T-cell (primary cell): ENCODE data around the gene MORC1. TPM values are rescaled to one million over a fixed set of nuclear protein-coding genes. Genes with fewer than 3 reads are reported as not detected.

Experiments
- ATAC-seq, 4 experiments: fragments of 200-7000 bp in 3 of 4; fragments of 150-1000 bp in 1 of 4; cut with Tn5 transposase; replicated peaks in 1 of 4; 1 replicate in 3 of 4; 2 replicates in 1 of 4; pipeline ENCODE4 v1.10.0; 2021; ENCODE audit warnings: moderate library complexity in 3 of 4, mild to moderate bottlenecking in 2 of 4, moderate number of reproducible peaks in 1 of 4
- CTCF ChIA-PET, 2 donors: fragments of 300-600 bp; sonication (Branson Sonifier 250); formaldehyde crosslinking; loops; one replicate each; lab custom pipeline; 2022; ENCODE audit warnings: antibody characterized with exemption in 2 of 2; lab: Charles Lee
- POLR2A ChIA-PET, 2 donors: fragments of 300-600 bp; sonication (Branson Sonifier 250); formaldehyde crosslinking; loops; one replicate each; lab custom pipeline; 2022; ENCODE audit warnings: antibody characterized with exemption in 2 of 2; lab: Charles Lee
- DNase-seq, 35 experiments: peaks; one replicate each; pipeline versions ENCODE4 v3.0.0 to v3.0.0-alpha.2; 2013 to 2023
- H3K27ac ChIP-seq: one replicate; pipeline ENCODE4 v1.5.1; 2013; ENCODE audit warnings: low read length
- H3K27me3 ChIP-seq, 2 experiments: replicated peaks in 1 of 2; 1 replicate in 1 of 2; 2 replicates in 1 of 2; pipeline versions ENCODE4 v1.6.1 to v1.7.0; 2013; ENCODE audit warnings: low read length in 1 of 2, mixed read lengths in 1 of 2; ENCODE audit not compliant: control insufficient read depth in 2 of 2, insufficient read depth in 2 of 2; ENCODE audit errors: extremely low read depth in 1 of 2
- H3K36me3 ChIP-seq, 2 donors: 1 replicate in 1 of 2; 2 replicates in 1 of 2; pipeline versions ENCODE4 v1.6.1 to v1.7.0; 2013; ENCODE audit warnings: low read length in 1 of 2; ENCODE audit not compliant: control insufficient read depth in 2 of 2, insufficient read depth in 1 of 2; ENCODE audit errors: extremely low read depth in 1 of 2
- H3K4me1 ChIP-seq, 2 experiments: 1 replicate in 1 of 2; 2 replicates in 1 of 2; pipeline versions ENCODE4 v1.6.1 to v1.7.0; 2013; ENCODE audit warnings: low read length in 2 of 2, mixed read lengths in 1 of 2; ENCODE audit not compliant: insufficient read depth in 2 of 2, control insufficient read depth in 1 of 2; ENCODE audit errors: extremely low read depth in 1 of 2
- H3K4me3 ChIP-seq, 2 donors: 1 replicate in 1 of 2; 2 replicates in 1 of 2; pipeline versions ENCODE4 v1.5.1 to v1.7.0; 2013; ENCODE audit warnings: mild to moderate bottlenecking in 2 of 2, low read length in 1 of 2, moderate library complexity in 1 of 2; ENCODE audit not compliant: control insufficient read depth in 1 of 2; ENCODE audit errors: extremely low read depth in 1 of 2
- H3K9me3 ChIP-seq: 2 replicates; pipeline ENCODE4 v1.7.0; 2013
- H3K27ac Mint-ChIP-seq, 2 donors: one replicate each; pipeline ENCODE4 v1.8.0; 2020 to 2021; ENCODE audit warnings: mild to moderate bottlenecking in 2 of 2, mixed read lengths in 2 of 2
- H3K27me3 Mint-ChIP-seq, 2 donors: one replicate each; pipeline ENCODE4 v1.8.0; 2021 to 2022; ENCODE audit warnings: mixed read lengths in 2 of 2
- H3K36me3 Mint-ChIP-seq: one replicate; pipeline ENCODE4 v1.8.0; 2021; ENCODE audit warnings: mixed read lengths
- H3K4me1 Mint-ChIP-seq, 3 donors: one replicate each; pipeline ENCODE4 v1.8.0; 2020 to 2022; ENCODE audit warnings: mixed read lengths in 3 of 3, mild to moderate bottlenecking in 1 of 3
- H3K4me3 Mint-ChIP-seq, 3 donors: one replicate each; pipeline ENCODE4 v1.8.0; 2020 to 2022; ENCODE audit warnings: mild to moderate bottlenecking in 3 of 3, mixed read lengths in 3 of 3, moderate library complexity in 3 of 3
- H3K9me3 Mint-ChIP-seq, 3 donors: one replicate each; pipeline ENCODE4 v1.8.0; 2020 to 2022; ENCODE audit warnings: mixed read lengths in 3 of 3
- WGBS: methylation state at CpG from one replicate; pipeline ENCODE4 v1.1.5; 2013; ENCODE audit warnings: missing lambda C conversion rate; ENCODE audit not compliant: insufficient coverage; 5-methylcytosine and 5-hydroxymethylcytosine counted together
- total RNA-seq, 35 experiments: library from RNA in 6 of 35; stranded (reverse) in 6 of 35; fragments of 120-200 nt in 1 of 35; gene quantifications; one replicate each; pipeline versions ENCODE4 v1.2.1 to v1.2.4 and lab custom pipeline; 2013 to 2026

MORC1 gene
- total RNA-seq, 5 donors from 2014 or later (not counting 1 experiment from before 2014, with no cell fraction given) = not detected

GRCh38 chr3:108953210-108953609, 164.7 kb downstream of the MORC1 start:
- ChIA-PET CTCF (interaction anchor here in 1 of 2 donors (1.3 kb wide), 1 partner anchor 70 kb away, joined by 4 read pairs; no protein-coding TSS in a partner anchor), POLR2A (interaction anchor here (0.7 to 0.8 kb wide), 2 partner anchors 264 to 1328 kb away, joined by 5 read pairs; no protein-coding TSS in a partner anchor)
- Mint-ChIP-seq H3K27ac (no peak overlapping the region), H3K4me1 (no peaks in the 10 kb centered on the region), H3K9me3 (no peaks in the 10 kb centered on the region), H3K27me3 (peaks cover 12 to 21% of the 10 kb centered on the region in 2 donors), H3K36me3 (no peaks in the 10 kb centered on the region), H3K4me3 (no peak overlapping the region)
- no peaks in the 10 kb centered on the region for H3K36me3 ChIP-seq
- H3K9me3 ChIP-seq = no peaks in the 10 kb centered on the region
- no peaks in the 10 kb centered on the region for H3K4me1 ChIP-seq
- no peaks in the 10 kb centered on the region for H3K27me3 ChIP-seq
- ATAC-seq (no peak), DNase-seq (no peak)
- H3K27ac ChIP-seq = no peak overlapping the region
- no peak overlapping the region for H3K4me3 ChIP-seq
- WGBS = 100% methylated on average over 1 of the region's 4 CpGs

- Histone ChIP-seq H3K4me1 (no peaks in the 10 kb centered on the region), H3K27ac (no peak overlapping the region), H3K27me3 (no peaks in the 10 kb centered on the region), H3K9me3 (no peaks in the 10 kb centered on the region), H3K4me3 (no peak overlapping the region), H3K36me3 (no peaks in the 10 kb centered on the region)
- DNase-seq = no peak
- H3K4me1 Mint-ChIP-seq = no peaks in the 10 kb centered on the region
- H3K27me3 Mint-ChIP-seq = peaks cover 12 to 21% of the 10 kb centered on the region in 2 donors
- WGBS = 60% methylated on average over 1 of the region's 7 CpGs
- CTCF ChIA-PET = no interaction called here
- POLR2A ChIA-PET = no interaction called here
- H3K4me3 Mint-ChIP-seq = no peak overlapping the region
- no peak for ATAC-seq
- no peak overlapping the region for H3K27ac Mint-ChIP-seq
- no peaks in the 10 kb centered on the region for H3K9me3 Mint-ChIP-seq
- H3K36me3 Mint-ChIP-seq = no peaks in the 10 kb centered on the region
These were observed 166.0 kb downstream of the MORC1 start for GRCh38 chr3:108951820-108952501.

DNA sequence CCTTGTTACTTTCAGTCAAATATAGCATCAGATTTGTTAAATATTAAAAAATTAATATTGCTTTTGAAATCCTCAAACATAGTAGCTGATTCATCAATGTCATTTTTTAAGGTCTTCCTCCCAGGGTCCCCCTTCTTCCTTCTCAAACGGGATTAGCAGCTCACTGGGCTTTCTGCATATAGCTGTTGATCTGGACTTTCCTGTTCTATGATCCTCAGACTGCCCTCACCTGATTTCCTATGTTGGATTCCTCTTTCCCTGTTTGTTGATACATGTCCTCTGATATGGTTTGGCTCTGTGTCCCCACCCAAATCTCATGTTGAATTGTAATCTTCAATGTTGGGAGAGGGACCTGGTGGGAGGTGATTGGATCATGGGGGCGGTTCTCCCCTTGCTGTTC, 170.1 kb downstream of the MORC1 start:
- POLR2A ChIA-PET = interaction anchor here in 1 of 2 donors (0.7 kb wide), 1 partner anchor 358 kb away, joined by 4 read pairs; no protein-coding TSS in a partner anchor
- no peaks in the 10 kb centered on the region for H3K36me3 Mint-ChIP-seq
- peaks cover 8 to 18% of the 10 kb centered on the region in 2 donors for H3K27me3 Mint-ChIP-seq
- DNase-seq = no peak
- ATAC-seq = no peak
- Histone ChIP-seq H3K4me1 (no peaks in the 10 kb centered on the region), H3K4me3 (no peak overlapping the region), H3K27ac (no peak overlapping the region), H3K36me3 (no peaks in the 10 kb centered on the region), H3K9me3 (no peaks in the 10 kb centered on the region), H3K27me3 (no peaks in the 10 kb centered on the region)
- CTCF ChIA-PET = interaction anchor here in 1 of 2 donors (0.6 kb wide), 1 partner anchor 363 kb away, joined by 4 read pairs; no protein-coding TSS in a partner anchor
- no peaks in the 10 kb centered on the region for H3K9me3 Mint-ChIP-seq
- H3K4me3 Mint-ChIP-seq = no peak overlapping the region
- H3K4me1 Mint-ChIP-seq = no peaks in the 10 kb centered on the region
- 43% methylated on average over 1 of the region's 2 CpGs for WGBS
- no peak overlapping the region for H3K27ac Mint-ChIP-seq

- no peaks in the 10 kb centered on the region for H3K4me1 Mint-ChIP-seq
- no peak overlapping the region for H3K4me3 ChIP-seq
- no peaks in the 10 kb centered on the region for H3K9me3 ChIP-seq
- peaks cover 8 to 16% of the 10 kb centered on the region in 2 donors for H3K27me3 Mint-ChIP-seq
- no peaks in the 10 kb centered on the region for H3K36me3 ChIP-seq
- H3K27ac Mint-ChIP-seq = no peak overlapping the region
- 90% methylated on average over 2 of the region's 11 CpGs for WGBS
- no peaks in the 10 kb centered on the region for H3K4me1 ChIP-seq
- no peaks in the 10 kb centered on the region for H3K27me3 ChIP-seq
- no peak overlapping the region for H3K4me3 Mint-ChIP-seq
- H3K9me3 Mint-ChIP-seq = no peaks in the 10 kb centered on the region
- H3K27ac ChIP-seq = no peak overlapping the region
- ChIA-PET POLR2A (interaction anchor here in 1 of 2 donors (0.6 to 0.7 kb wide), 2 partner anchors 64 to 191 kb away, joined by 4 to 6 read pairs; no protein-coding TSS in a partner anchor), CTCF (interaction anchor here (0.6 kb wide), 4 partner anchors 16 to 1364 kb away, joined by 3 to 7 read pairs (median 4); no protein-coding TSS in a partner anchor)
- no peaks in the 10 kb centered on the region for H3K36me3 Mint-ChIP-seq
- DNase-seq (no peak), ATAC-seq (no peak)
These were observed 171.3 kb downstream of the MORC1 start for GRCh38 chr3:108946292-108947285.

- no peaks in the 10 kb centered on the region for H3K36me3 Mint-ChIP-seq
- no peaks in the 10 kb centered on the region for H3K4me1 Mint-ChIP-seq
- Histone ChIP-seq H3K27me3 (no peaks in the 10 kb centered on the region), H3K36me3 (no peaks in the 10 kb centered on the region), H3K4me3 (no peak overlapping the region), H3K9me3 (no peaks in the 10 kb centered on the region), H3K27ac (no peak overlapping the region), H3K4me1 (no peaks in the 10 kb centered on the region)
- H3K4me3 Mint-ChIP-seq = no peak overlapping the region
- DNase-seq (no peak), ATAC-seq (no peak)
- ChIA-PET CTCF (interaction anchor here (0.6 to 1.0 kb wide), 2 partner anchors 451 to 579 kb away, joined by 3 read pairs; no protein-coding TSS in a partner anchor), POLR2A (interaction anchor here in 1 of 2 donors (0.5 kb wide), 1 partner anchor 286 kb away, joined by 3 read pairs; no protein-coding TSS in a partner anchor)
- no peaks in the 10 kb centered on the region for H3K9me3 Mint-ChIP-seq
- 78% methylated on average over 4 of the region's 5 CpGs for WGBS
- H3K27me3 Mint-ChIP-seq = no peaks in the 10 kb centered on the region
- no peak overlapping the region for H3K27ac Mint-ChIP-seq
These were observed 177.2 kb downstream of the MORC1 start for GRCh38 chr3:108940568-108941263.
